HG03280 (cell line): Measurements from ENCODE around the gene LRRC43.
"Not testable (repeated sequence)": the region's sequence is repeated elsewhere in the genome, so short reads cannot be mapped to it uniquely, and the experiment has no call there.

Experiments used
- ATAC-seq: cut with Tn5 transposase; IDR thresholded peaks from one replicate; pipeline ENCODE4 v1.9.1; 2021; ENCODE audit warnings: mild to moderate bottlenecking, moderate library complexity; ENCODE audit not compliant: unreplicated experiment

LRRC43 gene

GRCh38 chr12:122190842-122191668 lies 8.1 kb downstream of the LRRC43 start:
- ATAC-seq: no peak

GRCh38 chr12:122192441-122192840 lies 9.5 kb downstream of the LRRC43 start:
- no peak for ATAC-seq

GRCh38 chr12:122194804-122195203 lies 11.9 kb downstream of the LRRC43 start:
- no peak for ATAC-seq

GRCh38 chr12:122195405-122195804 lies 12.5 kb downstream of the LRRC43 start:
- no peak for ATAC-seq

GRCh38 chr12:122197612-122197966 lies 14.7 kb downstream of the LRRC43 start:
- ATAC-seq: no peak

- no peak for ATAC-seq
Measured at GRCh38 chr12:122199484-122200355, 16.8 kb downstream of the LRRC43 start.

GRCh38 chr12:122200541-122201175 lies 17.7 kb downstream of the LRRC43 start:
- ATAC-seq: no peak

- no peak for ATAC-seq
Measured at GRCh38 chr12:122201381-122201780, 18.5 kb downstream of the LRRC43 start.

- no peak for ATAC-seq
Measured at GRCh38 chr12:122202017-122202416, 19.1 kb downstream of the LRRC43 start.

GRCh38 chr12:122202811-122203210 lies 19.9 kb downstream of the LRRC43 start:
- not testable (repeated sequence) for ATAC-seq

- peak; percentile 50 for ATAC-seq
Measured at GRCh38 chr12:122203301-122204166, 20.6 kb downstream of the LRRC43 start, which contains the start of gene B3GNT4. TSS of gene B3GNT4 (plus strand) at chr12:122203709. CDS start at chr12:122204619, 910 bp downstream.

- ATAC-seq: no peak
Measured at GRCh38 chr12:122204167-122205052, 21.5 kb downstream of the LRRC43 start.

GRCh38 chr12:122205053-122205925 lies 22.4 kb downstream of the LRRC43 start:
- ATAC-seq: no peak

GRCh38 chr12:122206111-122206881 lies 23.4 kb downstream of the LRRC43 start:
- ATAC-seq: no peak

GRCh38 chr12:122206976-122207375 lies 24.1 kb downstream of the LRRC43 start:
- ATAC-seq: no peak

GRCh38 chr12:122207391-122207790 lies 24.5 kb downstream of the LRRC43 start:
- ATAC-seq: no peak

- no peak for ATAC-seq
Measured at GRCh38 chr12:122208073-122208820, 25.3 kb downstream of the LRRC43 start.
